Measurements from ENCODE around the gene CHRNB1. TPM values are rescaled to one million over a fixed set of nuclear protein-coding genes. Genes with fewer than 3 reads are reported as not detected.
A peak's percentile ranks its signal among the peaks of the same experiment; 100 is the strongest.

CHRNB1 gene
- total and polyA plus RNA-seq, 2 of the 8 experiments (the other 6 are each of a cell fraction or from before 2014, with no cell fraction given), result 14.1 to 28.2 TPM

DNA sequence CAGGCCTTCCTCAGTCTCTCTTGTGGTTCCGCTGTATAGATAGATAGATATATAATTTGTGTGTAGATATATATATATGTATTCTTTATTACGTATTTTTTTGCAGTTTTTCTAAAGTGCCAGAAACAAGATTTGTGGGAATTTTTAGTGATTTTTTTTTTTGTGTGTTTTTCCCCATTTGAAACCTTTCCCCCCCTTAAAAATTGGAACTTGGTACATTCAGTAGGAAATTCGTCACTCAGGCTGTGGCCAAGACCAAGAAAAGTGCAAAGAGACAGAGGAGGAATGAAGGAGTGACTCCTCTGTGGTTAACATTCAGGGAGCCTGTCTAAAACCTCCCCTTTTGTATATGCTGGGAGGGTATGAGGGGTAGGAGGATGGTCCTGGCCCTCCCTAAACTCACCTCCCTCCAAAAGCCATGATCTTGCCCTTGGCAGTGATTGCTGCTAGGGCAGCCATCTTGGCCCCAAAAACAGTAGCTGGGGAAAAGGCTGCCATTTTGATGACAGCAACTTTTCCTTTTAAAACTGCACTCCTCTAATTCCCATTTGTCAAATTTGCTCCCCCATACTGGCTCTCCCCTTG lies 15.2 kb downstream of the CHRNB1 start:
- H4K20me1 ChIP-seq (replicated peaks in 1 of 2; ENCODE audit: control insufficient read depth in 1 of 2, insufficient read depth in 2 of 2, low read length in 2 of 2), result no peaks in the 10 kb centered on the region
- no peaks in the 10 kb centered on the region for H3K79me2 ChIP-seq (ENCODE audit: control insufficient read depth in 1 of 2, insufficient read depth in 2 of 2, low read length in 2 of 2)
- no peak overlapping the region for H3K14ac ChIP-seq (ENCODE audit: insufficient read length)
- no peak overlapping the region for H3K9ac ChIP-seq (replicated peaks in 1 of 4; ENCODE audit: extremely low read depth in 1 of 4, low read depth in 3 of 4, low read length in 3 of 4)
- peaks cover 2 to 18% (median 7%) of the 10 kb centered on the region in 4 experiments for H3K4me1 ChIP-seq (replicated peaks in 1 of 4; ENCODE audit: control insufficient read depth in 3 of 4, insufficient read depth in 4 of 4, low read length in 3 of 4)
- DNase-seq (ENCODE audit: low read depth in 1 of 2, low spot score in 2 of 2) (no peak), FAIRE-seq (no peak)
- no peak overlapping the region for H4K5ac ChIP-seq (ENCODE audit: insufficient read length, low read depth, low read length)
- H3K56ac ChIP-seq (replicated peaks; ENCODE audit: insufficient read length, low read depth, low read length), result no peak overlapping the region
- no peak overlapping the region for H2AFZ ChIP-seq (ENCODE audit: low read length)
- H2BK20ac ChIP-seq (ENCODE audit: low read length), result no peak overlapping the region
- H3K36me3 ChIP-seq (ENCODE audit: control insufficient read depth in 2 of 4, insufficient read depth in 4 of 4, low read length in 3 of 4), result peaks cover 0 to 2% (median 0%) of the 10 kb centered on the region in 4 experiments; a peak in 2 of 8 replicates
- H4K91ac ChIP-seq (replicated peaks; ENCODE audit: insufficient read length, low read length), result no peak overlapping the region
- ChIA-PET POLR2A (ENCODE audit: partially characterized antibody) (interaction anchor here (0.7 to 13.8 kb wide), 5 partner anchors 10 to 197 kb away, joined by 3 to 200 read pairs (median 3); partner anchors contain the start of genes POLR2A, SLC35G6 and ZBTB4), CTCF (ENCODE audit: partially characterized antibody) (interaction anchor here (0.8 to 2.1 kb wide), 4 partner anchors 16 to 54 kb away, joined by 3 to 5 read pairs (median 4); no protein-coding TSS in a partner anchor)
- no peaks in the 10 kb centered on the region for H3K79me1 ChIP-seq (ENCODE audit: low read depth, low read length)
- H2BK5ac ChIP-seq (ENCODE audit: low read depth, low read length), result no peak overlapping the region
- H3K18ac ChIP-seq (ENCODE audit: extremely low read depth, low read length), result no peak overlapping the region
- H2BK15ac ChIP-seq (ENCODE audit: low read length), result no peak overlapping the region
- H3K9me3 ChIP-seq (ENCODE audit: insufficient read depth in 2 of 2, low read depth in 1 of 2, low read length in 1 of 2), result no peaks in the 10 kb centered on the region
- peak; percentile 91 for TF ChIP-seq YY1 (IDR thresholded peaks at IDR 0.05; ENCODE audit: low read depth, low read length)
- TF ChIP-seq POLR2A (IDR thresholded peaks at IDR 0.05; ENCODE audit: control extremely low read depth in 1 of 2, low read depth in 2 of 2, low read length in 2 of 2), result no peak
- no peak for TF ChIP-seq RXRA (IDR thresholded peaks at IDR 0.05; ENCODE audit: insufficient read depth, low read depth, low read length)
- no peaks in the 10 kb centered on the region for H3K27me3 ChIP-seq (replicated peaks in 1 of 4; ENCODE audit: control insufficient read depth in 3 of 4, extremely low read depth in 1 of 4, insufficient read depth in 3 of 4, low read length in 3 of 4)
- H3K4ac ChIP-seq (replicated peaks; ENCODE audit: insufficient read length, low read depth, low read length), result no peak overlapping the region
- 91% methylated on average over 3 of the region's 3 CpGs; no CpG with 5 or more reads in 1 of the 2 experiments for WGBS, 2 experiments (ENCODE audit: extremely low coverage in 1 of 2, insufficient coverage in 1 of 2, insufficient read length in 1 of 2, insufficient replicate concordance in 2 of 2, low coverage in 1 of 2, low lambda C conversion rate in 2 of 2, missing lambda C conversion rate in 1 of 2)
- no peak overlapping the region for H3K23ac ChIP-seq (ENCODE audit: insufficient read length)
- no peak overlapping the region for H2BK120ac ChIP-seq (replicated peaks; ENCODE audit: low read depth, low read length)
- no peak overlapping the region for H3K27ac ChIP-seq (ENCODE audit: low read depth, low read length)
- H4K8ac ChIP-seq (ENCODE audit: extremely low read depth, insufficient read depth, low read length), result no peak overlapping the region
- peaks cover 5% of the 10 kb centered on the region for H3K23me2 ChIP-seq (ENCODE audit: low read depth, low read length)
- no peak overlapping the region for H3K4me3 ChIP-seq (ENCODE audit: extremely low read depth in 1 of 4, insufficient read depth in 2 of 4, low read depth in 3 of 4, low read length in 4 of 4)
- no peak overlapping the region for H2BK12ac ChIP-seq (ENCODE audit: low read depth, low read length)
- no peak overlapping the region for H2AK5ac ChIP-seq (ENCODE audit: low read depth, low read length)
- no peak overlapping the region for H3K4me2 ChIP-seq (ENCODE audit: insufficient read depth in 1 of 2, low read depth in 2 of 2, low read length in 2 of 2)
